Adrenal gland (tissue), 12 donors: Measurements from ENCODE around the gene ADD3. TPM values are rescaled to one million over a fixed set of nuclear protein-coding genes. Genes with fewer than 3 reads are reported as not detected.
A peak's percentile ranks its signal among the peaks of the same experiment; 100 is the strongest.

Experiments used
- DNase-seq, 7 donors: peaks; one replicate each; pipeline ENCODE4 v3.0.0-alpha.2; 2019 to 2020
- H3K27ac ChIP-seq, 5 donors: fragments of 200-600 bp; sonication (generic) in 4 of 5; 1 replicate in 3 of 5; 2 replicates in 2 of 5; pipeline versions ENCODE4 v1.5.1 to v1.8.0; 2016 to 2020; ENCODE audit warnings: mild to moderate bottlenecking in 1 of 5
- H3K27me3 ChIP-seq: fragments of 200-600 bp; 2 replicates; pipeline ENCODE4 v1.8.0; 2021
- H3K36me3 ChIP-seq, 2 donors: fragments of 200-600 bp; replicated peaks in 1 of 2; 1 replicate in 1 of 2; 2 replicates in 1 of 2; pipeline versions ENCODE4 v1.5.1 to v1.8.0; 2018 to 2022
- H3K4me1 ChIP-seq, 2 donors: fragments of 200-600 bp; replicated peaks in 1 of 2; 1 replicate in 1 of 2; 2 replicates in 1 of 2; pipeline versions ENCODE4 v1.5.1 to v1.8.0; 2018 to 2021
- H3K4me3 ChIP-seq, 4 donors: fragments of 200-600 bp; sonication (generic) in 3 of 4; one replicate each; pipeline ENCODE4 v1.5.1; 2016 to 2018
- H3K9me3 ChIP-seq, 3 donors: fragments of 200-600 bp; sonication (generic) in 1 of 3; replicated peaks in 1 of 3; 1 replicate in 2 of 3; 2 replicates in 1 of 3; pipeline versions ENCODE4 v1.5.1 to v1.8.0; 2016 to 2021
- POLR2A ChIP-seq, 2 donors: fragments of 450-650 bp; IDR thresholded peaks; one replicate each; pipeline ENCODE4 v1.6.1; 2017; ENCODE audit warnings: antibody characterized with exemption in 2 of 2, mild to moderate bottlenecking in 2 of 2, moderate library complexity in 1 of 2
- WGBS, 4 donors: extraction: QIAGEN DNeasy Blood & Tissue Kit in 2 of 4; methylation state at CpG; one replicate each; pipeline versions ENCODE4 v1.1.5 to v1.1.7; 2013 to 2017; 5-methylcytosine and 5-hydroxymethylcytosine counted together
- intact Hi-C, 2 donors: fragments of 100-400 bp; cut with DNase I; formaldehyde crosslinking; loops; one replicate each; pipeline versions ENCODE4 v1.14.1 to v1.15.0; 2022 to 2023
- polyA plus RNA-seq, 3 donors: library from polyadenylated mRNA; stranded (reverse); fragments of 200-250 nt in 2 of 3; fragments of 350-450 nt in 1 of 3; fragmentation: Illumina TruSeq in 1 of 3; extraction: RNeasy Lipid Tissue Mini Kit (QIAGEN cat#74804) in 1 of 3; gene quantifications; one replicate each; pipeline ENCODE4 v1.2.3, GENCODE V29; 2013 to 2014
- total RNA-seq, 9 donors: library from RNA; depleted of rRNA in 4 of 9; stranded (reverse); fragments of >200 nt in 4 of 9; fragments of 120-200 nt in 1 of 9; fragmentation: NEBNext Ultra II Directional in 1 of 9; extraction: Animal tissue kit (Norgen Biotek cat#: 25700) in 1 of 9; gene quantifications; one replicate each; pipeline versions ENCODE4 v1.1.0 to v1.2.4, GENCODE V29; 2013 to 2023
- TF ChIP-seq, protein P1 (sequence below), 6 experiments: fragments of 450-650 bp in 4 of 6; fragments of 200-600 bp in 2 of 6; sonication (generic) in 1 of 6; IDR thresholded peaks; 1 replicate in 5 of 6; 2 replicates in 1 of 6; pipeline versions ENCODE4 v1.5.1 to v1.8.0; 2016 to 2021; ENCODE audit warnings: antibody characterized with exemption in 6 of 6, mild to moderate bottlenecking in 2 of 6, moderate library complexity in 1 of 6
- donor health status: healthy with polysubstance abuse.
- donor health status: Bipolar disorder and iron deficiency.
- donor health status: DM: yes; HTN: yes; CAD: no.
- donor health status: DM: no; HTN: no; CAD: no.
- donor health status: DM: no; HTN: no; CAD: no.
- donor health status: DM: yes; HTN: yes; CAD: no.

The ADD3 gene
- total and polyA plus RNA-seq, 12 donors: 15.6 to 122 (median 43.4) TPM

DNA sequence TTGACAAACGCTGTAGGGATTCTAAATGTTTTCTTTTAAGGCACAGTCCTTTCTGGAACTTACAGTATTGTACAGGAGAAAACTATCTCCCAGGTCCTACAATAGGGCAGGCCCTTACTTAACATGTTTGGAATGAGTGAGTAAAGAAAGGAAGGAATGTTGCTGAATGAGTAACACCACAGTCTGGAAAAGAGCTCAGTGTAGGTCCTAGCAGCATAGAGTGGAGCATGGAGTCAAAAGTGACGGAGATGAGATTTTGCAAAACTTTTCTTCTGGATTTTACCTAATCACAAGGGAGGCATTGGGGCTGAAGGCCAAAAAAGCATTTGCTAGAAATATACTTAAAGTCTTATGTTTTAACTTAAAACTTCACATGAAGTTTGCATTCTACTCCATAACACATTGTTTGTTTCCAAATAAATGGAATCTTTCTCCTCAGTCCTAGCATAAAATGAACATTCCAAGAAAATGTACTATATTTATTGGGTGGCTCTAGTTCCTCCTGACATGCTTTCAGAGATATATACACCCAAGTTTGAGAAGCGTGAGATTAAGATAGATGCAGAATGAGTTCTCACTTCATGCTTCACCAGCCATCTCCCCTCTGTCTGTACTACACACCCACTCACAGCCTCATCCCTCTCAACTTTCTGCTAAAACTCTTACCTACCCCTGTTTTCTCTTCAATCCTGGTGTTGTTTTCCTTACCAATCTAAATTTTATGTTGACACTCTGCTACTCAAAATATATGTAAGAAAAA, 20.2 kb upstream of the ADD3 start:
- no peaks in the 10 kb centered on the region for H3K36me3 ChIP-seq
- DNase-seq: no peak
- H3K27me3 ChIP-seq: no peaks in the 10 kb centered on the region
- intact Hi-C loops: no loop called here
- no peaks in the 10 kb centered on the region for H3K9me3 ChIP-seq
- peak overlapping the region in 1 of 5 donors; percentile 4 for H3K27ac ChIP-seq
- peaks cover 2 to 4% of the 10 kb centered on the region in 2 donors for H3K4me1 ChIP-seq
- TF ChIP-seq, protein P1, sequence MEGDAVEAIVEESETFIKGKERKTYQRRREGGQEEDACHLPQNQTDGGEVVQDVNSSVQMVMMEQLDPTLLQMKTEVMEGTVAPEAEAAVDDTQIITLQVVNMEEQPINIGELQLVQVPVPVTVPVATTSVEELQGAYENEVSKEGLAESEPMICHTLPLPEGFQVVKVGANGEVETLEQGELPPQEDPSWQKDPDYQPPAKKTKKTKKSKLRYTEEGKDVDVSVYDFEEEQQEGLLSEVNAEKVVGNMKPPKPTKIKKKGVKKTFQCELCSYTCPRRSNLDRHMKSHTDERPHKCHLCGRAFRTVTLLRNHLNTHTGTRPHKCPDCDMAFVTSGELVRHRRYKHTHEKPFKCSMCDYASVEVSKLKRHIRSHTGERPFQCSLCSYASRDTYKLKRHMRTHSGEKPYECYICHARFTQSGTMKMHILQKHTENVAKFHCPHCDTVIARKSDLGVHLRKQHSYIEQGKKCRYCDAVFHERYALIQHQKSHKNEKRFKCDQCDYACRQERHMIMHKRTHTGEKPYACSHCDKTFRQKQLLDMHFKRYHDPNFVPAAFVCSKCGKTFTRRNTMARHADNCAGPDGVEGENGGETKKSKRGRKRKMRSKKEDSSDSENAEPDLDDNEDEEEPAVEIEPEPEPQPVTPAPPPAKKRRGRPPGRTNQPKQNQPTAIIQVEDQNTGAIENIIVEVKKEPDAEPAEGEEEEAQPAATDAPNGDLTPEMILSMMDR (IDR thresholded peaks at IDR 0.05): no peak
- TF ChIP-seq POLR2A (IDR thresholded peaks at IDR 0.05): no peak
- WGBS, 4 donors: 76 to 82% (median 78%) methylated on average over 3 of the region's 3 CpGs
- H3K4me3 ChIP-seq: no peak overlapping the region

DNA sequence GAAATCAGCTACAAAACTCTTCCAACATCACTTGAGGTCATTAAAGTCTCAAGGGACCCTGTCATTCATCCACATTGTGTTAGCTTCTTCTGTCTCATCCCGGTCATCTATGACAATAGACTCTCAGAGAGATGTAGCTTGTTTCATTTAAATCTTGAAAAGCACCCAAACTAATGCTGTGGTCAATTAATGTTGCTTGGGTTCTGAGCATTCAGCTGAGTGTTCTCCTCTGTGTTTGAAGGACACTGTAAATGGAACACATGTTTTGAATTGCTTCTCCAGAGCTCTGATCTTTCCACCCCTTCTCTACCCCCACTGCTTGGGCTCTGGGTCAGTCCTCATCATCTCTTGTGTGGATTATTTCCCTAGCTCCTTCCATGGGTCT, 19.6 kb upstream of the ADD3 start:
- intact Hi-C loops: no loop called here
- H3K36me3 ChIP-seq: no peaks in the 10 kb centered on the region
- WGBS, 4 donors: 78 to 95% (median 92%) methylated on average over 1 of the region's 1 CpG
- H3K9me3 ChIP-seq: no peaks in the 10 kb centered on the region
- H3K4me1 ChIP-seq: no peaks in the 10 kb centered on the region
- no peak for TF ChIP-seq POLR2A (IDR thresholded peaks at IDR 0.05)
- TF ChIP-seq, protein P1 (IDR thresholded peaks at IDR 0.05): no peak
- H3K27ac ChIP-seq: no peak overlapping the region
- H3K4me3 ChIP-seq: no peak overlapping the region
- DNase-seq: no peak
- no peaks in the 10 kb centered on the region for H3K27me3 ChIP-seq

DNA sequence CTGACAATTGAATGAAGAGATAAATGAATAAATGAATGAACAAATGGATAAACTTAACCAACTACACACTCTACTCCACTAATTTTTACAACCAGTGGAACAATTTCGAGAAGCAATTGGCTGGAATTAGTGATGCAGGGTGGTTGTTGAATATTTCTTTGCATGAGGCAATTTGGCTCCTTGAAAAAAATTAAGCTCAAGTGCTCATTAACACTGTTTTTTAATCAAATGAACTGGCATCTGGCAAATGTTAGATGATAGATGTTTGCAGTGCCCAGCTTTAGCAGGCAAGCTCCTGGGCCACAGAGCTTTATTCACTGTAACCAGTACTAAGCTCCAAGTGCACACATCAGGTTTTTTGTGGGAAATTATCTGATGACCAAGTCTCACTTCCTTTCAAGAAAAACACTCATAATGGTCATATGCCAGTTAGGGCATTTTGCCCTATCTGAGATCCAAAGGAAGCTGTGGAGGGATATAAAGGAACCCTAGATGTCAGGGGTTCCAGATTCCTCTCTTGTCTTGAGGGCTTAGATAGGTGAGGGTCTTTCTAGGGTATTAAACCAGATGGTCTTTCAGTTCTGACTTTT, 16.4 kb upstream of the ADD3 start:
- 86 to 96% (median 94%) methylated on average over 1 of the region's 1 CpG for WGBS, 4 donors
- DNase-seq: no peak
- H3K27me3 ChIP-seq: no peaks in the 10 kb centered on the region
- no peak overlapping the region for H3K4me3 ChIP-seq
- H3K4me1 ChIP-seq: peaks cover 0 to 5% of the 10 kb centered on the region in 2 donors
- no peak for TF ChIP-seq POLR2A (IDR thresholded peaks at IDR 0.05)
- TF ChIP-seq, protein P1 (IDR thresholded peaks at IDR 0.05): no peak
- no peaks in the 10 kb centered on the region for H3K36me3 ChIP-seq
- H3K27ac ChIP-seq: no peak overlapping the region
- H3K9me3 ChIP-seq: no peaks in the 10 kb centered on the region
- intact Hi-C loops: no loop called here

DNA sequence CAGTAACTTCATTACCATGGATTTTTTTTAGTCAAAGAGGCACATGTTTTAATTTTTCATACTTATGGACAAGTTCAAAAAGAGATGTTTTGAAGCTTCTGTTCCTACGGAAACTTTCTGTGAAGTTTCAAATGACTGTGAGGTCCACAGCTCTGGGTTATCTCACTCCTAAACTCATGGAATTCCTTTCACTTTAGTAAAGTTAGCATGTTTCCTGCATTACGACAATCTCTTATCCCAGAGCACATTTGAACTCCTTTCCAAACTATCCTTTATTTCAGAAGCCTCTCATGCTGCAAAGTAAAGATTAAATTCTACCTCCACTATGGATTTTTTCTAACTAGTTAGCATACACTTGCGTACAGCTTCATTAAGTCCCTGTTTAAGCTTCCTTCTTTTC, 15.3 kb upstream of the ADD3 start:
- H3K27ac ChIP-seq: no peak overlapping the region

More for the DNA sequence above, 15.3 kb upstream of the ADD3 start:
- no peaks in the 10 kb centered on the region for H3K27me3 ChIP-seq
- H3K4me3 ChIP-seq: no peak overlapping the region
- H3K4me1 ChIP-seq: peaks cover 0 to 11% of the 10 kb centered on the region in 2 donors
- no peaks in the 10 kb centered on the region for H3K9me3 ChIP-seq
- WGBS, 4 donors: 60 to 69% (median 68%) methylated on average over 3 of the region's 3 CpGs
- H3K36me3 ChIP-seq: no peaks in the 10 kb centered on the region
- intact Hi-C loops: no loop called here
- TF ChIP-seq POLR2A (IDR thresholded peaks at IDR 0.05): no peak
- TF ChIP-seq, protein P1 (IDR thresholded peaks at IDR 0.05): no peak
- DNase-seq: no peak
